Naive thymus-derived CD4-positive, alpha-beta T cell (primary cell): Measurements from ENCODE around the gene ATP8A1. TPM values are rescaled to one million over a fixed set of nuclear protein-coding genes. Genes with fewer than 3 reads are reported as not detected.
"Not testable (repeated sequence)": the region's sequence is repeated elsewhere in the genome, so short reads cannot be mapped to it uniquely, and the experiment has no call there.

Experiments
- ATAC-seq: fragments of 150-1000 bp; cut with Tn5 transposase; 2 replicates; pipeline ENCODE4 v1.10.0; 2021; ENCODE audit warnings: mild to moderate bottlenecking, moderate library complexity
- CTCF ChIA-PET: fragments of 350-600 bp; sonication (Branson Sonifier 250); formaldehyde crosslinking; loops from one replicate; lab custom pipeline; 2021; ENCODE audit warnings: antibody characterized with exemption; lab: Charles Lee
- POLR2A ChIA-PET: fragments of 350-600 bp; sonication (Branson Sonifier 250); formaldehyde crosslinking; loops from one replicate; lab custom pipeline; 2021; ENCODE audit warnings: antibody characterized with exemption, inconsistent platforms; lab: Charles Lee
- DNase-seq, 9 donors: peaks; one replicate each; pipeline versions ENCODE4 v3.0.0 to v3.0.0-alpha.2; 2020 to 2022; ENCODE audit warnings: mixed read lengths in 1 of 9
- H3K27ac ChIP-seq: one replicate; pipeline ENCODE4 v1.7.0; 2013; ENCODE audit warnings: mild to moderate bottlenecking, low read depth, low read length, moderate library complexity
- H3K27me3 ChIP-seq, 2 donors: one replicate each; pipeline ENCODE4 v1.7.0; 2013; ENCODE audit warnings: low read length in 2 of 2, mild to moderate bottlenecking in 2 of 2, moderate library complexity in 2 of 2; ENCODE audit not compliant: control insufficient read depth in 2 of 2, insufficient read depth in 2 of 2
- H3K36me3 ChIP-seq, 3 experiments: 1 replicate in 2 of 3; 2 replicates in 1 of 3; pipeline ENCODE4 v1.7.0; 2013; ENCODE audit warnings: low read length in 3 of 3, mild to moderate bottlenecking in 3 of 3, moderate library complexity in 1 of 3; ENCODE audit not compliant: insufficient read depth in 3 of 3, control insufficient read depth in 2 of 3
- H3K4me1 ChIP-seq, 2 donors: one replicate each; pipeline ENCODE4 v1.7.0; 2013; ENCODE audit warnings: low read length in 2 of 2, mild to moderate bottlenecking in 2 of 2, moderate library complexity in 1 of 2; ENCODE audit not compliant: control insufficient read depth in 2 of 2, insufficient read depth in 2 of 2
- H3K4me3 ChIP-seq: 2 replicates; pipeline ENCODE4 v1.7.0; 2013; ENCODE audit warnings: mild to moderate bottlenecking, low read length
- H3K9me3 ChIP-seq, 3 experiments: 1 replicate in 2 of 3; 2 replicates in 1 of 3; pipeline ENCODE4 v1.7.0; 2013; ENCODE audit warnings: low read length in 3 of 3; ENCODE audit not compliant: control insufficient read depth in 2 of 3
- H3K27ac Mint-ChIP-seq, 9 donors: one replicate each; pipeline ENCODE4 v1.8.0; 2020 to 2022; ENCODE audit warnings: mixed read lengths in 9 of 9, mild to moderate bottlenecking in 8 of 9, moderate library complexity in 5 of 9, inconsistent platforms in 2 of 9
- H3K27me3 Mint-ChIP-seq, 5 donors: one replicate each; pipeline ENCODE4 v1.8.0; 2021 to 2022; ENCODE audit warnings: mixed read lengths in 5 of 5, mild to moderate bottlenecking in 1 of 5
- H3K36me3 Mint-ChIP-seq, 5 donors: one replicate each; pipeline ENCODE4 v1.8.0; 2020 to 2022; ENCODE audit warnings: mixed read lengths in 5 of 5, mild to moderate bottlenecking in 3 of 5, inconsistent platforms in 1 of 5
- H3K4me1 Mint-ChIP-seq, 7 donors: one replicate each; pipeline ENCODE4 v1.8.0; 2020 to 2022; ENCODE audit warnings: mixed read lengths in 7 of 7, mild to moderate bottlenecking in 3 of 7, inconsistent platforms in 1 of 7
- H3K4me3 Mint-ChIP-seq, 10 donors: one replicate each; pipeline ENCODE4 v1.8.0; 2020 to 2022; ENCODE audit warnings: mild to moderate bottlenecking in 10 of 10, mixed read lengths in 10 of 10, moderate library complexity in 6 of 10, inconsistent platforms in 2 of 10
- H3K9me3 Mint-ChIP-seq, 11 donors: one replicate each; pipeline ENCODE4 v1.8.0; 2020 to 2022; ENCODE audit warnings: mixed read lengths in 11 of 11, mild to moderate bottlenecking in 4 of 11, inconsistent platforms in 1 of 11, moderate library complexity in 1 of 11
- intact Hi-C, 2 donors: fragments of 100-400 bp; cut with micrococcal nuclease; formaldehyde crosslinking; loops; one replicate each; pipeline ENCODE4 v1.15.1; 2023
- polyA plus RNA-seq, 2 donors: library from polyadenylated mRNA; unstranded; fragments of 300-500 nt; fragmentation: Illumina TruSeq; gene quantifications; one replicate each; pipeline ENCODE4 v1.2.3, GENCODE V29; 2021
- total RNA-seq, 6 experiments: library from RNA in 5 of 6; stranded (reverse) in 5 of 6; gene quantifications; 1 replicate in 5 of 6; 2 replicates in 1 of 6; pipeline ENCODE4 v1.2.3 and lab custom pipeline; 2021 to 2026

Gene ATP8A1
- total and polyA plus RNA-seq, 7 experiments from 2014 or later, result 8.8 to 66.8 (median 48.5) TPM

- H3K36me3 ChIP-seq, result no peaks in the 10 kb centered on the region
- Mint-ChIP-seq H3K36me3 (peaks cover 0 to 63% (median 45%) of the 10 kb centered on the region in 5 donors), H3K4me3 (no peak overlapping the region), H3K9me3 (no peaks in the 10 kb centered on the region), H3K4me1 (peaks cover 0 to 12% (median 6%) of the 10 kb centered on the region in 7 donors), H3K27me3 (no peaks in the 10 kb centered on the region), H3K27ac (no peak overlapping the region)
- H3K27ac ChIP-seq, result no peak overlapping the region
- no peaks in the 10 kb centered on the region for H3K9me3 ChIP-seq
- DNase-seq (no peak), ATAC-seq (no peak)
- ChIA-PET CTCF (no interaction called here), POLR2A (no interaction called here)
- intact Hi-C loops, result no loop called here
- no peaks in the 10 kb centered on the region for H3K4me1 ChIP-seq
- H3K4me3 ChIP-seq, result no peak overlapping the region
- H3K27me3 ChIP-seq, result no peaks in the 10 kb centered on the region
Measured at GRCh38 chr4:42492962-42493361, 163.9 kb downstream of the ATP8A1 start.

GRCh38 chr4:42490015-42490414 is 166.9 kb downstream of the ATP8A1 start:
- Mint-ChIP-seq H3K27ac (no peak overlapping the region), H3K4me3 (no peak overlapping the region), H3K27me3 (no peaks in the 10 kb centered on the region), H3K4me1 (peaks cover 0 to 12% (median 6%) of the 10 kb centered on the region in 7 donors), H3K9me3 (no peaks in the 10 kb centered on the region), H3K36me3 (peaks cover 0 to 55% (median 24%) of the 10 kb centered on the region in 5 donors)
- Histone ChIP-seq H3K27ac (no peak overlapping the region), H3K4me3 (no peak overlapping the region), H3K9me3 (no peaks in the 10 kb centered on the region), H3K4me1 (no peaks in the 10 kb centered on the region), H3K27me3 (no peaks in the 10 kb centered on the region), H3K36me3 (peaks cover 0 to 6% (median 0%) of the 10 kb centered on the region in 3 experiments)
- ChIA-PET POLR2A (no interaction called here), CTCF (no interaction called here)
- no peak for ATAC-seq
- intact Hi-C loops, result no loop called here
- DNase-seq, result no peak

- Mint-ChIP-seq H3K27ac (no peak overlapping the region), H3K27me3 (no peaks in the 10 kb centered on the region)
Measured at GRCh38 chr4:42489095-42489494, 167.8 kb downstream of the ATP8A1 start.

GRCh38 chr4:42488554-42488953 is 168.4 kb downstream of the ATP8A1 start:
- no peaks in the 10 kb centered on the region for H3K27me3 Mint-ChIP-seq
- no peaks in the 10 kb centered on the region for H3K9me3 ChIP-seq
- no peak overlapping the region for H3K4me3 ChIP-seq
- intact Hi-C loops, result no loop called here
- peaks cover 0 to 7% (median 0%) of the 10 kb centered on the region in 3 experiments for H3K36me3 ChIP-seq
- peaks cover 0 to 12% (median 6%) of the 10 kb centered on the region in 7 donors for H3K4me1 Mint-ChIP-seq
- DNase-seq, result no peak
- ATAC-seq, result no peak
- H3K27me3 ChIP-seq, result no peaks in the 10 kb centered on the region
- H3K36me3 Mint-ChIP-seq, result peaks cover 1 to 54% (median 26%) of the 10 kb centered on the region in 5 donors
- ChIA-PET CTCF (no interaction called here), POLR2A (no interaction called here)
- no peak overlapping the region for H3K27ac Mint-ChIP-seq
- H3K27ac ChIP-seq, result no peak overlapping the region
- H3K4me3 Mint-ChIP-seq, result no peak overlapping the region
- no peaks in the 10 kb centered on the region for H3K4me1 ChIP-seq
- no peaks in the 10 kb centered on the region for H3K9me3 Mint-ChIP-seq

More at GRCh38 chr4:42489095-42489494, 167.8 kb downstream of the ATP8A1 start:
- ATAC-seq (no peak), DNase-seq (no peak)
- ChIA-PET CTCF (no interaction called here), POLR2A (no interaction called here)
- H3K27me3 ChIP-seq, result no peaks in the 10 kb centered on the region
- no peak overlapping the region for H3K4me3 Mint-ChIP-seq
- no peak overlapping the region for H3K4me3 ChIP-seq
- no peaks in the 10 kb centered on the region for H3K9me3 ChIP-seq
- no peak overlapping the region for H3K27ac ChIP-seq
- peaks cover 1 to 51% (median 28%) of the 10 kb centered on the region in 5 donors for H3K36me3 Mint-ChIP-seq
- peaks cover 0 to 7% (median 0%) of the 10 kb centered on the region in 3 experiments for H3K36me3 ChIP-seq
- no peaks in the 10 kb centered on the region for H3K9me3 Mint-ChIP-seq
- intact Hi-C loops, result no loop called here
- no peaks in the 10 kb centered on the region for H3K4me1 ChIP-seq
- peaks cover 0 to 12% (median 6%) of the 10 kb centered on the region in 7 donors for H3K4me1 Mint-ChIP-seq

GRCh38 chr4:42488114-42488513 is 168.8 kb downstream of the ATP8A1 start:
- Histone ChIP-seq H3K4me3 (no peak overlapping the region), H3K9me3 (no peaks in the 10 kb centered on the region), H3K36me3 (peaks cover 0 to 7% (median 0%) of the 10 kb centered on the region in 3 experiments), H3K27ac (no peak overlapping the region), H3K4me1 (no peaks in the 10 kb centered on the region), H3K27me3 (no peaks in the 10 kb centered on the region)
- H3K27me3 Mint-ChIP-seq, result no peaks in the 10 kb centered on the region
- H3K36me3 Mint-ChIP-seq, result peaks cover 1 to 54% (median 23%) of the 10 kb centered on the region in 5 donors
- no peak overlapping the region for H3K27ac Mint-ChIP-seq
- CTCF ChIA-PET, result no interaction called here
- peaks cover 0 to 12% (median 6%) of the 10 kb centered on the region in 7 donors for H3K4me1 Mint-ChIP-seq
- H3K4me3 Mint-ChIP-seq, result no peak overlapping the region
- no peaks in the 10 kb centered on the region for H3K9me3 Mint-ChIP-seq
- intact Hi-C loops, result no loop called here
- POLR2A ChIA-PET, result no interaction called here
- no peak for ATAC-seq
- no peak for DNase-seq

GRCh38 chr4:42487230-42487629 is 169.7 kb downstream of the ATP8A1 start:
- Histone ChIP-seq H3K36me3 (peaks cover 0 to 7% (median 0%) of the 10 kb centered on the region in 3 experiments), H3K9me3 (no peaks in the 10 kb centered on the region), H3K27ac (no peak overlapping the region), H3K27me3 (no peaks in the 10 kb centered on the region), H3K4me3 (no peak overlapping the region), H3K4me1 (no peaks in the 10 kb centered on the region)
- Mint-ChIP-seq H3K4me1 (peaks cover 0 to 16% (median 6%) of the 10 kb centered on the region in 7 donors), H3K36me3 (peaks cover 1 to 59% (median 25%) of the 10 kb centered on the region in 5 donors), H3K27ac (no peak overlapping the region), H3K4me3 (no peak overlapping the region), H3K27me3 (no peaks in the 10 kb centered on the region), H3K9me3 (no peaks in the 10 kb centered on the region)
- ChIA-PET POLR2A (no interaction called here), CTCF (no interaction called here)
- intact Hi-C loops, result no loop called here
- DNase-seq (no peak), ATAC-seq (no peak)

GRCh38 chr4:42486156-42486555 is 170.7 kb downstream of the ATP8A1 start:
- peaks cover 1 to 58% (median 18%) of the 10 kb centered on the region in 5 donors for H3K36me3 Mint-ChIP-seq
- H3K27ac Mint-ChIP-seq, intact Hi-C loops, DNase-seq, ATAC-seq, H3K9me3 Mint-ChIP-seq, H3K27ac ChIP-seq, POLR2A ChIA-PET, H3K27me3 Mint-ChIP-seq, H3K9me3 ChIP-seq, H3K36me3 ChIP-seq, CTCF ChIA-PET, H3K27me3 ChIP-seq, H3K4me3 ChIP-seq, H3K4me3 Mint-ChIP-seq, H3K4me1 ChIP-seq: not testable (repeated sequence)
- peaks cover 0 to 16% (median 6%) of the 10 kb centered on the region in 7 donors for H3K4me1 Mint-ChIP-seq
